IPS-11a (cell line): ENCODE data around the gene WDR45.

Experiments
- H3K4me3 ChIP-seq: one replicate; pipeline ENCODE4 v1.5.1; 2013; ENCODE audit warnings: low read depth, low read length, control low read depth

Gene WDR45

DNA sequence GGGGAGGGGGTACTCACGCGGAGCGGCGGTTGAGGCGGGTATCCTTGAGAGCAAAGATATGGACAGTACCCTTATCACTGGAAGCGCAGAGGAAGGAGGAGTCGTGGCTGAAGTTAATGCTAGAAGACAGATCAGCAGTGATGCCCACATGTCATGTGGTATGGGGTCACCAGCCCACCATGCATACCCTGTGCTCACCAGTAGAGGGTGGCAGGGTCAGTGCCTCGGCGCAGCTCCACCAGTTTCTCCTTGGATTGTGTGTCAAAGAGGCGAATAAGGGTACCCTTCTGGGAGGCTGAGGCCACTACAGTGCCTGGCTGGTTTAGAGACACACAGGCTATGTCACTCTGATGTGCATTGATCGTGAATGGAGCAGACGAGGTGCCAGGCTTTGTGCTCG is 4.3 kb downstream of the WDR45 start:
- H3K4me3 ChIP-seq = no peak overlapping the region

DNA sequence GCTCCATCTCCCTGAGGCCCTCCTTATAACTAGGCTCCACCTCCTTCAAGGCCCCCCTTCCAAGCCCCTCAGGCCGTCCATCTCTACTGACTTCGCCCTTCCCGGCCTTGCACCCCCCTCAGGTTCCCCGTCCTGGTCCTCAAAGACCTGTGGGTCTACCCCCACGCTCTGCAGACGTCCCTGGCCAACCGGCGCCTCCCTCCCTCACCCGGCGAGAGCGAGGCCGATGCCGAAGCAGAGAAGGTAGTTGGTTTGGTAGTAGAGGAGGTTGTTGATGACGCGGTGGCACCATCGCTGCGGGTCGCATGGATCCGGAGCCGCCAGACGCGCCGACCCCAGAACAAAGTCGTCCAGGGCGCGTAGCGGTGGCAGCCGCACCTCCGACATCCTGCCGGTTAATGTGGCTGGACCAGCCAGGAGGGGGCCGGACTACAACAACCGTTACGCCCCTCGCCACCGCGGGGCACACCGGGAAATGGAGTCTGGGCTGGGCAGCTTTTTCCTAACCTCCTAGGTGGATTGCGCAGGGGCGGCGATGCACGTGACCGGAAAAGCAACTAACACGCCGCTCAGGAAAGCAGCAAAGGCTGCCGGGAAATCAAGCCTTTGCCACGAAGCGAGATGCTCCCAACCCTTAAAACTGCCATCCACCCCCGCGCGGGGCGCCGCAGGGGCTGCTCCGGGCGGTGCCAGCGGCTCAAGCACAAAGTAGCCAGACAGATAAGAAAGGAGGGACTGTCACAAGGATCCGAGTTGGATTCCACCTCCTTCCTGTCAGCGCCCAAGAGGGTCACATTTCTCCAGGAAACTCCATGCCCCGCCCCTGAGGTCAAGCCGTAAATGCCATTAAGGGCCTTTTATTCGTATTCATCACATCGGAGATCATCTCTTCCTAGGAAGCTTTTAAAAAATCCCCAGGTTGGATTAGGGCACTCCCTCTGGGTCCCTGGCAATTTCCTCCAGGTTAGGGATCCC is 5.8 kb downstream of the WDR45 start, which contains the start of gene PRAF2:
PRAF2 (minus strand) TSS at position 402 of the 975 bp plus-strand sequence; CDS start at position 387, 15 bp downstream.
- H3K4me3 ChIP-seq = peak within 1 kb of the TSS; percentile 67

DNA sequence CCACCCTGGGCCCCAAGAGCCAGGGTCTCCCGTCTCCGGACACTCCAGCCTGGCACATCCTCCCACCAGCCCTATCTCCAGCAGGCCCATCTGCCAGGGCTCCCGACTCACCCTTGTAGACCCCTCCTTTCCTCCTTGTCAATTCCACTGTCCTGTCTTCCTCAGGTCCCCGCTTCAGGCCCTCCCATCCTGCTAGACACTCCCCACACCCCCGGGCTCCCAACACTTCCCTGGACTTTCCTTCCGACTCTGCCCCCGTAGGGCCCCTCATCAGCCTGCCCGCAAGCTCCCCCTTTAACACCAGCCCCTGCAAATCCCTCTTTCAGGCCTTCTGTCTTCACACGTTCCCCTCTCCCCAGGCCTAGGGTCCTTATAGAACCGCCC is 7.0 kb downstream of the WDR45 start:
- peak overlapping the region; percentile 67 for H3K4me3 ChIP-seq

DNA sequence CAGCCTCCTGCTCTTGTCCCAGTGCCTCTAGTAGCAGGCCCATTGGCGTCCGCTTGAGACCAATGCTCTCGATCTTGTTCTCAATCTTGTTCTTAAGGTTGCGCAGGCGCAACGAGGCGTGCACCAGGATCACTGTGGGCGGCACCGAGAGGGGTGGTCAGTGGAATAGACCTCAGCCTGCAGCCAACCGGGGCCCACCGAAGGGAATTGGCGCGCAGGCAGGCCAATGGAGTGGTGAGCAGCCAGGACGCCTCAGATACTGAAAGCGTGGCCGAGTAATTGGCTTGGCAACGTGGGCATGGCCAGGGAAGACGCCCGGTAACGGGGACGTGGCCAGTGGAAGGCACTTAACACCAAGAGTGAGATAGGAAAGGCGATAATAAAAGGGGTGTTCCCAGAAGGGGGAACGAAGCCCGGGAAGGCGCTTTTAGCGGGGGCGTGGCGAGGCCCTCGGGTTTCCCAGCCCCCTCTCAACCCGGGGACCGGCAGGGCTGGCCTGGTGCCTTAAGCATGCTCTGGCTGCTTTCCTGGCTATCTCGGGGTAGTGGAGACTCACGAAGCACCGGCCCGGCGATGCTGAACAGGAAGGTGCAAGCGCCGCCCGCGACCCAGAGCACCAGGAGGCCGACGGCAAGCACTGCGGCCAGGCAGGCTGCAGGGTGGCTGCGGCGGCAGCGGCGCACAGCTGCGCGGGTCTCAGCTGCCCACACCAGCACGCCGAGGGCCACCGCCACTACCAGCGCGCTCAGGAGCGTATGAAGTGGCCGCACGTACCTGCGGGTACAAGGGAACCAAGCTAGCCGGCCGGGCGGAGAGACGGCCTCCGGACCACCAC is 7.6 kb downstream of the WDR45 start:
- peak overlapping the region; percentile 6 for H3K4me3 ChIP-seq

DNA sequence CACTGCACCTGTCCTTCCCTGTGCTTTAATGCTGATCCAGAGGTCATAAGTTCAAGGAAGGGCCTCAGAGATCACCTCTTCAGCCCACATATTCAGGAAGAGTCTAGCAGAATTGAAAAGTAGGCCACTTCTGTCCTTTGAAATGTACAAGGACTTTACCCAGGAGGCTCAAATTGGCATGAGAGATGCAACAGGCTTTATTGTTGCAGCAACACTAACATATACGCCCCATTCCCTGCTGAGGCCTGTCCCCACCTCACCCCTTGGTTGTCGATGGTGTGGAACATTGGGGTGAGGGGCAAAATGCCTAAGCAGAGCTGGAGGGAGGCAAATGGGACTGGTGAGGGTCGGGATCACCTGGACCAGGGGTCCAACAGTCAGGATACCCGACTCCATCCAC is 8.7 kb downstream of the WDR45 start:
- H3K4me3 ChIP-seq = no peak overlapping the region

DNA sequence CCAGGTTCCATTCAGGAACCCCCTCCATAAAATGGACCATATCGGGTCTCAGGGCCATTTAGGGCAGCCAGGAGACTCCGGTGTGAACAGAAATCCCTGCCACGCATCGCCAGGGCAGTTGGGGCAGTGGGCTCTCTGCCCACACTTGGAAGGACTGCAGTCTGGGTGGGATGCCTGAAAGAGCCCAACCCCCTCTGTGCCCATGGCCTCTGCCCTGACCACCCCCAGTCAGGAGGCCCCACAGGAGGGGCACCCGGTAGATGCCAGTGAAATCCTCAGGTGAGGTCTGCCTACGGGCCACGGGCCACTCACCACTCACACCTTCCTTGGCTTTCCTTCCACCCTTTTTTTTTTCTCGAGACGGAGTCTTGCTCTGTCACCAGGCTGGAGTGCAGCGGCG is 10.6 kb downstream of the WDR45 start:
- H3K4me3 ChIP-seq = no peak overlapping the region

DNA sequence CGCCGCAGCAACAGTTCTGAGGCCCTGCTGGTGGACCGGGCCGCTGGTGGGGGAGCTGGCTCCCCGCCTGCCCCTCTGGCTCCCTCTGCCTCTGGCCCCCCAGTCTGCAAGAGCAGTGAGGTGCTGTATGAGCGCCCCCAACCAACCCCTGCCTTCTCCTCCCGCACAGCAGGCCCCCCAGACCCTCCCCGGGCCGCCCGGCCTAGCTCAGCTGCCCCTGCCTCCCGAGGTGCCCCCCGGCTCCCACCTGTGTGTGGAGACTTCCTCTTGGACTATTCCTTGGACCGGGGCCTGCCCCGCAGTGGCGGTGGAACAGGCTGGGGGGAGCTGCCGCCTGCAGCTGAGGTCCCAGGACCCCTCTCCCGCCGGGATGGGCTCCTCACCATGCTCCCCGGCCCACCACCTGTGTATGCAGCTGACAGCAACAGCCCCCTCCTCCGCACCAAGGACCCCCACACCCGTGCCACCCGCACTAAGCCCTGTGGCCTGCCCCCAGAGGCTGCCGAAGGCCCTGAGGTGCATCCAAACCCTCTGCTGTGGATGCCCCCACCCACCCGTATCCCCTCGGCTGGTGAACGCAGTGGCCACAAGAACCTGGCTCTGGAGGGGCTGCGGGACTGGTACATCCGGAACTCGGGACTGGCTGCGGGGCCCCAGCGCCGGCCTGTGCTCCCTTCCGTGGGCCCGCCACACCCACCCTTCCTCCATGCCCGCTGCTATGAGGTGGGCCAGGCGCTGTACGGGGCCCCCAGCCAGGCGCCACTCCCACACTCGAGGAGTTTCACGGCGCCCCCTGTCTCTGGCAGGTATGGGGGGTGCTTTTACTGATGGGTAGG is 12.2 kb downstream of the WDR45 start:
- H3K4me3 ChIP-seq = no peak overlapping the region

DNA sequence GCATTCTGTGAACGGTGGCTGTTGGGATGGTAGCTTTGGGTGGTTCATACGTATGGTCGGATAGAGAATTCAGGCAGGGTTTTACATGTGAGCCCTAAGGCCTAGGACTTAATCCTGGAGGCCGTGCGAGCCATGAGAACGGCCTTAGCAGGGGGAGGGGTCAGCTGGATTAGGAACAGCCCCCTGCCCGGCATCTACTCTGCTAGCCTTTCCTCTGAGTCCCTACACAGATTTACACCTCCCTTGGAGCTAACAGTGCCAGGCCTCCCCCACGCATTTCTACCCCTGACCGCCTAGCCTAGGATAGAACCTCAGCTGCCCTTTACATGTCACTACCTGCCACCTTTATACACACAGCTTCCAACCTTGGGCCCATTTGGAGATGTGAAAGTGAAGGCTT is 13.0 kb downstream of the WDR45 start:
- H3K4me3 ChIP-seq = no peak overlapping the region

DNA sequence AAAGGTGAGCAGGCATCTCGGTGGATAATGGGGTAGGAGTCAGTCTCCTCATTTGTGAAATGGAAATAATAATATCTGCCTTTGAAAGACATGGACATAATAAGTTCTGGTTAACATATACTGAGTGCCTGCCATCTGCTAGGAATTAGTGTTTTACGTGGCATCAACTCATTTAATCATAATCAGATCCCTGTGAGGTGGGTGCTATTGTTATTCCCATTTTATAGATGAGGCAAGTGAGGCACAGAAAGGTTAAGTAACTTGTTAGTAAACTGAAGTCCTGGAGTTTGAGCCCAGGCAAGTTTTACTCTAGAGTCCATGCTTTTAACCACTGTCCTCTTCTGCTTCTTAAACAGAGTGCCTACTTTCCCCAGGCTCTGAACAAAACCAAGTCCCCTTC is 13.4 kb downstream of the WDR45 start:
- no peak overlapping the region for H3K4me3 ChIP-seq

DNA sequence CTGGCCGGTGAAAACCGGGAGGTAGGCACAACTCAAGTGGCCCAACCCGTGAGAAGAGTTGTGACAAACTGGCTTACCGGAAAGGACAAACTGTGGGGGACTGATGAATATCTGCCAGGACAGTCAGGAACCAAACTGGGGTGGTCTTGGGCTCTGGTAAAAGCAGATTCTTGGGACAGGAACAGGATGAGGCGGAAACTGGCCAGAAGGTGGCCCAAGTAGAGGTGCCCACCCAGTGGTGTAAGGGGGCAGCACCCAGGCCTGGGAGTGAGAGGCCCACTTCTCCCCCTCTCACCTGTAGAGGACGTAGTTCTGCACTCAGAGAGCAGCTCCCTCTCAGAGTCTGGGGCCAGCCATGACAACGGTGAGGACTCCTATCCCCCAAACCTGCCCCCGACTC is 15.0 kb downstream of the WDR45 start:
- no peak overlapping the region for H3K4me3 ChIP-seq

DNA sequence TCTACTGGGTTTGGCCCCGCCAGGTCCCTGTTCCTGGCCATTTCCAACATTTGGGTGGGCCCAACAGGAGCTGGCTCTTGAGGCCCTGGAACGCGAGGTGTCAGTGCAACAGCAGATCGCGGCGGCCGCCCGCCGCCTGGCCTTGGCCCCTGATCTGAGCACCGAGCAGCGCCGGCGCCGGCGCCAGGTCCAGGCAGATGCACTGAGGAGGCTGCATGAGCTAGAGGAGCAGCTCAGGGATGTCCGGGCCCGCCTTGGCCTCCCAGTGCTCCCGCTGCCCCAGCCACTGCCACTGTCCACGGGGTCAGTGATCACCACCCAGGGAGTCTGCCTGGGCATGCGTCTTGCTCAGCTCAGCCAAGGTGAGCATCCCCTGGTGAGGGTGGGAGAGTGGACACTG is 15.4 kb downstream of the WDR45 start:
- no peak overlapping the region for H3K4me3 ChIP-seq

DNA sequence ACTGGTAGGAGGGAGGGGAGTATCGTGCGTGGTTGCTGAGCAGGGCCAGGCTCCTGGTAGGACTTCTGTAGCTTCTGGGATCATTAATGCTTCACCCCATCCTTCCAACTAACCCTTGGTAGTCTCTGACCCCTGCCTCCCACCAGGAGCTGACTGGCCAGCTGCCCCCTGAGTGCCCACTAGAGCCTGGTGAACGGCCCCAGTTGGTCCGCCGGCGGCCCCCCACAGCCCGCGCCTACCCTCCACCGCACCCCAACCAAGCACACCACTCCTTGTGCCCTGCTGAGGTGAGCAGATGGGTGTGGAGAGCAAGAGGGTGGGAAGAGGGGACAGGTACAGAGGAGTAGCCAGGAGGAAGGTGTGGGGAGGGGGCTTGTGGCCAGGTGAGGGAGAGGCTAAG is 16.0 kb downstream of the WDR45 start:
- H3K4me3 ChIP-seq = no peak overlapping the region

DNA sequence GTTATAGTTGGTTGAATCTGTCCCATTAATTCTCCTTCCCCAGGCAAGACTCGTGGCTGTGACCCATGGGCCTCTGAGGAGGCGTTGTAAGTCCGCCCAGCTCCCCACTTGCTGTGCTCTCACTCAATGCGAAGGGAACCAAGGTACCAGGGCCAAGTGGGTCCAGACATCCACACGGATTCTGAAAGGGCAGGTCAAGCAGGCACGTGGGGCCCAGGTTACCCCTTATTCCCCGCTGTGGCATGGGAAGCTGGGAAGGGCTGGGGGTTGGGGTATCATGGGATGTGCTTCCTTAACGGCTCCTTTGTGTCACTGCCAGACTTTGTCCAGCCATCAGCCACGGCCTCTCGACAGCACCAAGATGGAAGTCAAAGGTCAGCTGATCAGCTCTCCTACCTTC is 17.8 kb downstream of the WDR45 start:
- no peak overlapping the region for H3K4me3 ChIP-seq

DNA sequence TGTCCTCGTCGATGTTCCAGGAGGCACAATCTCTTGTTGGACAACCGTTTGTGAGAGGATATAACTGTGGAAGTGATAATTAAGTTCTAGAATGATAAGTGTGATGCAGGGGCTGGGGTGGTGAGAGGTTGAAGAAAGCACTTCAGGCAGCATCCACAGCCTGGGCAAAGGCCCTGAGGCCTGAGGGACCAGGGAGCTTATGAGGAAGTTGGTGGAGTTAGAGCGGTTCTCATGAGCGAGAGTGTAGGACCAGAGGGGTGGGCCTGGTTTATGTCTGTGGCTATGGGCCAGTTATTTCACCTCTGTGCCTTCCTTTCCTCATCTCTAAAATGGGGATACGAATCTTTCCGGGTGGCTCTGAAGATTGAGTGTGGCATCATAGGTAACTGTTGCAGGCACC is 18.2 kb downstream of the WDR45 start:
- no peak overlapping the region for H3K4me3 ChIP-seq

DNA sequence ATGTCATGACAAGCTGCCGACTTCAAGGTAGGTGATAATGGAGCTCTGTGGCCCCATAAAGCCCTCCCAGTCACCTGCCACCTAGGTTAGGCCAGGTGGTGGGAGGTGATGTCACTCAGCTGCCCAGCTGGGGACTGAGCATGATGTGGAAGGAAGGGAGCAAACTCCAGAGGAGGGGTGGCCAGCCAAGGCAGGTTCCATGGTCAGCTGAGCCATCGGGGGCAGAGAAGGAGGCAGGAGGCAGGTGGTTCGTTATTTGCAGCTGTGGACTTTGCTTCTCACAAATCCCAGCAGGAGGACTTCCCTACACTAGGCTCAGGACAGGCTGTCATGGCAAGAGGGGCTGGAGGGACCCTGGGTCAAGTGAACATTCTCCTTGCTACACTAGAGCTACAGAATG is 18.8 kb downstream of the WDR45 start:
- H3K4me3 ChIP-seq = no peak overlapping the region

DNA sequence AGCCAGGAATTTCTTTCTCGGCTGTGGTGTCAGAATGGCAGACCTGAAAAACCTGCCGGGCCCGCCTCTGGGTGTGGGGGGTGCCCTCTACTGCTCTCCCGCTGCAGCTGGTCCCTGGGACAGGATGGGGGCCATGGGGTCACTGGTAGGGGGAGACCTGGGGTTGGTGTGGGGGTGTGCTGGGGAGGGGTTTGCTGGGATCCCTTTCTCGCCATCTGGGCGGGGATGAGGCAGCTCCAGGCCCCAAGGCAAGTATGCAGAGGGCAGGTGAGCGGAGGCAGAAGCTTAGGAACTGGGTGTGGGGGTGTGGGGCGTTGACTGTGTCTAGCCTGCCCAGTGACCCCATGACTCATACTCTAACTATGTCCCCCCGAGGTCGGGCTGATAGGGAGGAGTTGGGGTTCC is 20.0 kb downstream of the WDR45 start:
- H3K4me3 ChIP-seq = peak overlapping the region; percentile 57

DNA sequence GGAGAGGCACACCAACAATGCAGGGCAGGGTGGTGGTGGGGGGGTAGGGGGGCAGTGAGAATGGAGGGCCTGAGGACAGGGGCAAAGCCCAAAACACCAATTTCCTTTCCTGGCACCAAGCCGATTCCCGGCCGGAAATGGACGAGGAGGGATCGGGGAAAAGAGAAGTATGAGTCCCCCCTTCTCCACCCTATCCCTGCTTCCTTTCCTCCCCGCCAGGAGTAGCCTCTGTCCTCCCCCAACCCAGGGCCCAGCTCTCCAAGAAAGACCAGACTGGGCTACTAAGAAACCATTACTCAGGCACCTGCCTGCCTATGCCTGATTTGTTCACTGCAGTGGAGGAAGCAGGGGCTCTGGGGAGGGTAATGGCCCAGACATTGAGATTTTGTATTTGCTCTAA is 20.5 kb downstream of the WDR45 start:
- peak overlapping the region; percentile 57 for H3K4me3 ChIP-seq

DNA sequence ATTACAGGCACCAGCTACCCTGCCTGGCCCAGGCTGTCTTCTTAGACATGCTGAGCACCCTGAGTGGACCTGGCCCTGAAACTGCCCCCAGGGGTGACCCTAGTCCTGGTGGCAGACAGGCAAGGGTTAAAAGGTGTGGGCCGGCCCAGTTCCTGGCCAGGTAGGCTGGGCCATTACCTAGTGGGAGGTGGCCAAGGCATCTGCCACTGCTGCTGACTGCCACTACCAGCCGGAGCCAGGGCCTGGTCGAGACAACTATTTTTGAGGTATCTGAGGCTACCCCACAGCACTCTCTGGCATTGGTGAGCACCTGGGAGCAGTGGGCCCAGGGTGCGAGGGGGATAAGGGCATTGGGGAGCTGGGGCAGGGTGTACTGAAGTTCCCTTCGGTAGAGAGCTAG is 20.9 kb downstream of the WDR45 start, which contains the start of gene CCDC120:
CCDC120 (plus strand) TSS at position 206 of the 400 bp plus-strand sequence. CDS start 3,043 bp downstream, outside the sequence.
- H3K4me3 ChIP-seq = peak within 1 kb of the TSS; percentile 57

DNA sequence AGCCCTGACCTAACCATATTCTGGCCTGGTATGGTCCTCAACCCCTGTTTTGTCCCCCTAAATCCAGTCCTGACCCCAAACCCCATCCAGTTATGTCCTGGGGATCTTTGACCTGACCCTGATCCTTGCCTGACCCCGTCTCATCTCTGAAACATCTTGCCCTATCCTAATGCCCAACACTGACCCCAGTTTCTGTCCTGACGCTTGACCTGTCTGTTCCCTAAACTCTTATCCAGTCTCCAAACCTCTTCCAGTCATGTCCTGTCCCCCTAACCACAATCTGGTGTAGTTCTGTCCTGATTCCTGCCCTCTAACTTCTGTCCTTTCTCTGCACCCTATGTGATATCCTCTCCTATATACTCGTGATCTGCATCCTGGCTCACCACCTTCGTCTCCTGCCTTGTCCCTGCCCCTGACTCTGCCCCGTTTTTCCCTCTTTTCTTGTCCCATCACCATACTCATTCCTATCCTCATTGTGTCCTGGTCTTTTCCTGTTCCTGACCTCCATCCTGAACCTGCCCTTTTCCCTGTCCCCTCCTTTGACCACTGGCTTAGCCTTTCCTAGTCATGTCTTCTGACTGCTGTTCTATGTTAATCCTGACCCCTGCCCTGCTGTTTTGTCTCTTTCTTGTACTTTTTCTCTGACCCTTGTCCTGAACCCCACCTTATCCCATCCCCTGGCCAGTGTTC is 25.5 kb downstream of the WDR45 start:
- H3K4me3 ChIP-seq = peak overlapping the region; percentile 45
